NCI-H1105 treated with DMSO at 0.1 percent for 48 hours (cell line): Measurements from ENCODE around the gene VANGL1.

Experiments used
- DNase-seq: peaks from one replicate; lab custom pipeline; 2025; lab: John Stamatoyannopoulos, UW

The VANGL1 gene

DNA sequence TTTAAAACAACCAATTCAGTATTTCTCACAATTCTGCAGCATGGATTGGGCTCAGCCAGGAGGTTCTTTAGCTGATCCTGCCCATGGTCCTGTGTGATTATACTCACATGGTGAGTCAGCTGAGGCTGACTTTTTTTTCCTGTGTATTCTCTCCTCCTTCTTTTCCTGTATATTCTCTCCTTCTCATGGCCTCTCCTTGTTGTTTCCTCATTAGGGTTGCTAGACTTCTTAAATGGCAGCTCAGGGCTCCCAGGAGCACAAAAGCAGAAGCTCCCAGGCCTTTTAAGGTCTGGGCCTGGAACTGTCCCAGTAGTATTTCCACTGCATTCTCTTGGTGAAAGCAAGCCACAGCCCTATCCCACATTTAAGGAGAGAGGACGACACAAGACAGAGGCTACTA lies 26.8 kb downstream of the VANGL1 start:
- no peak for DNase-seq

DNA sequence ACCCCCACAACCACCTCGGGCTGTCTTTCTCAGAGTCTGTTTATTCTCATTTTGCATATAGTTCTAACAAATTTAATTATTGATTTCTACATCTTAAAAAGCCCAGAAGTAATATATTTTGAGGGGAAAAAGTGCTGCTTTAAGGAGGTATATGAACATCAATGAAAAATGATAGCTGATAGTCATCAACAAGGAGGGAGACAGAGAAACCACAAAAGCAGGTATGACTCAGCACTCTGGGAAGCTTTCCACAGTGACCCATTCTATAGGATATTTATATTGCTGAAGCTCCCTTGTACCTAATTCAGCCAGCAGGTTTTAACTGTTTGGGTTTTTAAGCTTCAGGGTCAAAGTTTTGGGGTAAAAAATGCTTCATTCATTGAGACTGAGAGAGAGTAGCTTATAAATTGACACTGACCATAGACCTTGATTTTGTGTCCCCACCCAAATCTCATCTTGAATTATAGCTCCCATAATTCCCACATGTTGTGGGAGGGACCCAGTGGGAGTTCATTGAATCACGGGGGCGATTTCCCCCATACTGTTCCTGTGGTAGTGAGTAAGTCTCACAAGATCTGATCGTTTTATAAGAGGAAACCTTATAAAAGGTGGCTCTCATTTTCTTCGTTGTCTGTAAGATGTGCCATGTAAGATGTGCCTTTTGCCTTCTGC lies 27.4 kb downstream of the VANGL1 start:
- DNase-seq = no peak

DNA sequence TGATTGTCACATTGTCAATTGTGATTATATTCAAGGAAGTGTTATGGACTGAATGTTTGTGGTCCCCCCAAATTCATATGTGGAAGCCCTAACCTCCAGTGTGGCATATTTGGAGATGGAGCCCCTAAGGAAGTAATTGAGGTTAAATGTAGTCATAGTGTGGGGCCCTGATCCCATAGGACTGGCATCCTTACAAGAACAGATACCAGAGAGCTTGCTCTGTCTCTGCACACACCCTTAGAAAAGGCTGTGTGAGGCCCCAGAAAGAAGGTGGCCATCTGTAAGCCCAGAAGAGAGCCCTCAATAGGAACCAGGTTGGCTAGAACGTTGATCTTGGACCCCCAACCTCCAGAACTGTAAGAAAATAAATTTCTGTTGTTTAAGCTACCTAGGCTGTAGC lies 28.1 kb downstream of the VANGL1 start:
- DNase-seq = no peak

DNA sequence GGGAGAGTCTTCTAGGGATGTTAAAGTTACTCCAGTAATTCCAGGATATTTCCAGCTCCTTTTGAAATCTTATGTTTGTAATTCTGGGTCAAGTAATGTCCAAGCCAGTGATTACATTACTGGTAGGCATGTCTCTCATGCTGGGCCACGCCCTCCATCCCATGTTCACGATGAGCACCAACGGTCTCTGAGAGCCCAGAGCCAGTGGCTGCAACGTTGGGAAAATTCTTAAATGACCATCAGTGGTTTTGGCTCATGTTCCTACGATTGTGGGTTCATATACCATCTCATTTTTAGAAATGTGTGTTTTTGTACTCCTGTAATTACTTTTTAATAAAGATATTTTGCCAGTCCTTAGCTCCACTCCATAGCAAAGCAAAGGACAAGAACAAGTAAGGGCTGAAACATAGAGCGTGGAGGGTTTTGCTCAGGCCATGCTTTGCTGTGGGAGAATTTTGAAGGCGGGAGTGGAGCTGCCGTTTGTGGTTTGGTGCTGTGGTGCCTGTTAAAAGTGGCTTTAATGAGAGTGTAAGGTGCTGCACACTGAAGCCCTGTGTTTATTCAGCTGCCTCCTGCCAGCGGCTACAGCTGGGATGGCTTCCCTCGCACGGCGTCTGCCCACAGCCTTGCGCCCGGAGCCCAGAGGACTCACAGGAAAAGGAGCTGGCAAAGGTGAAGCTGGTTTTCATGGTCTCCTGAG lies 28.9 kb downstream of the VANGL1 start:
- peak; percentile 92 for DNase-seq

DNA sequence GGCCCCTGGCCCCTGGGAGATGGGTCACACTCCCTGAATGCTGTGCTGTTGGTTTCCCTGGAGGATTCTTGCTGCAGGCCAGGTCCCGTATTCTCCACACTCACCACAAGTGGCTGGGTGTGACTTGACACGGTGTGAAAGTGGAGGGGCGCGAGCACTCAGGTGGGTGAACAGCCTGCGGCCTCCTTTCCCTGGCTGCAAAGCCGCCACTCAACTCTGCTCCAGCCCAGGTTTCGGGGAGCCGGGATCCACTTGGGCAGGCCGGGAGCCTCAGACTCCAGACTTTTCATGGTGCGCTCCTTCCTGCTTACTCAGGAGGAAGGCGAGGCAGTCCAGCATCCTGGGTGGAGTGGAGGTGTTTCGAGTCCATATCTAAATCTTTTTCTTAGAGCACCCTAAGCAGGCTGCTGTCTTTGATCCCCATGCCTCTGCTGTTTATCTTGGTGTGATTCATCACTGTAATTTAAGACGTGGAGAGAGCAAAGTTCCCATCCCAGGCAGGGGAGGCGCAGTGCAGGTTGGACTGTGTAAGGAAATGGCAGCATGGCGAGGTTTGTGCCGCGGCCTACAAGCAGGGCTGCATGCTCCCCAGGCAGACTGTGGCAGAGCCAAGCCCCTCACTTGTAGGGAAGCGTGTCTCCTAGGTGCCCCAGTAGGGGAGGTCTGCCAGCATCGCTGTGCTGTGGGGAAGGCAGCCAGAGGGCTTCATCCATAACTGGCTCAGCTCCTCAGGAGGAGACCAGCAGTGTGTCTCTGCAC lies 29.6 kb downstream of the VANGL1 start:
- DNase-seq = no peak

DNA sequence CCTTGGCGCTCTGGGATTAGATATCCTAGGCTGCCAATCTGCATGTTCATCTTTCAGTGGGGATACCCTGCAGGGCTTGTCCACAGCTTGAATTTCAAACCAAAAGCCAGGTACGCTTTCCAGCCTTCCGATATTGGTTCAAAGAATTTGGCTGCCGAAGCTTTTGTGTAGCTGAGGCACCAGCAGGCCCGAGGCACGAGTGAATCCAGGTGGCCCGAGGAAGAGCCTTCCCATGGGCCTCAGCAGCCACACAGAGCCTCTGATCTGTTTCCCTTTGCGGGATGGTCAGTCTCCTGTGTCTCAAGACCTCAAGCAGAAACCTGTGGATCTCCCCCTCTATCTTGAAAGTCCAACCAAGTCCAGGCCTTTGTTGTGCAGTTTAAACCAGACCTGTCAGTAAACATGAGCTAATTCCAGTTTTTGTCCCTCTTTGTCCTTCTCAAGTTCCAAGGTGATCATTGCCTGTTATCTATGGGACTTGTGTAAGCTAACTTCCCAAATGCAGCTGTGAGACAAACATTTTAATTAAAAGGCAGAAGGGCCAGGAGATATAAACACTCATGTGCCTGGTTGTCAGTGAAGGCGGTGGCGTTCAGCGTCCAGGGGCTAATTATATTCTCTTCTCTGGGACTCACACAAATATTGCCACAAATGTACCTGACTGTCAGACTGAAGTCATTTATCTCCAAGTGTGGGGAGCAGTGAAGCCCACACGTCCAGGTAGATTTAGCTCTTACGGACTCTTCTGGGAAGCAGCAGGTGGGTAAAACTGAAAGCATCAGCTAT lies 30.6 kb downstream of the VANGL1 start:
- no peak for DNase-seq

DNA sequence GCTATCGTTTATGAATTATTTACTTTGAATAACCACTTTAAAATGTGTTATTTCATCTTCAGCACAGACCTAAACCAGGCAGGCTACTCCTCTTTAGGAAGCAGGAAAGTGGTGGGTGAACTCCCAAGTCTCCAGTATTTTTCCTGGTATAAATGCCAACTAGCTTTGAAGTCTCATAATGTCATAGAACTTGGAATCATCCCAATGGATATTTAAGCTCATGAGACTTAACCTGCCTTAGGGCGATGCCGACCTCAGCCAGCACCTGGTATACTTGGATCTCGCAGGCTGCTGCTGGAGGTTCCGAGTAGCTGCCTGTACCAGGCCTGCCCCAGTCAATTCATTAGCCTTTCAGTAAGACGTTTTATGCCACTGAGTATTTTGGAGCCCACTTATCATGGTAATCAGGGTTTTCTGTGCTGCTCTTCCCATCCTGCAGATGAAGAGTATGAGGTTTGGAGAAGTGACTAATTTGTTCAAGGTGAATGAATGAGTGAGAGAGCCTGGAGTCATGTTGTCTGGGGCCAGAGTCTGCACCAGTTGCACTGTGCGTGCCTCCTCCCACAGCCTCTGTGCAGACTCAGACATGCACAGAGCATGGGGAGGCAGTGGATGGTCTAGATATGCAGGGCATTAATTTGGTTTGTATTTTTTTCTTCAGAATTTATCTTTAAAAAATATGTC lies 34.9 kb downstream of the VANGL1 start:
- peak; percentile 37 for DNase-seq

DNA sequence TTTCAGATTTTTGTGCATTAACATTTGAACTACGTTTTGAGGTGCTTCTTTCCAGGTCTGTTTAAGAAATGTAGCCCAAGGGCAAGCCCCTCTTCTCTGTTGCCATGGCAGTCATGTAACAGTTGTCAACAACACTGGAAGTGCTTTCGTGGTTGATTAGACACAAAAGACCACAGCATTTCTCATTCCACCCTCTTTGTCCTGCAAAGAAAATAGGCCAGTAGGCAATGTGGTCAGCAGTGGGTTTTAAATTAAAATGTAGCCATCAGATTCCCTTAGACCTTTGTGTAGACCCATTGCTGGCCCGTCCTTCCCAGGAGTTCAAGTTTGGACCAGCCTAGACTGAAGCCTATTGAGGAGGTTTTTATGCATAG lies 35.4 kb downstream of the VANGL1 start:
- peak; percentile 36 for DNase-seq

DNA sequence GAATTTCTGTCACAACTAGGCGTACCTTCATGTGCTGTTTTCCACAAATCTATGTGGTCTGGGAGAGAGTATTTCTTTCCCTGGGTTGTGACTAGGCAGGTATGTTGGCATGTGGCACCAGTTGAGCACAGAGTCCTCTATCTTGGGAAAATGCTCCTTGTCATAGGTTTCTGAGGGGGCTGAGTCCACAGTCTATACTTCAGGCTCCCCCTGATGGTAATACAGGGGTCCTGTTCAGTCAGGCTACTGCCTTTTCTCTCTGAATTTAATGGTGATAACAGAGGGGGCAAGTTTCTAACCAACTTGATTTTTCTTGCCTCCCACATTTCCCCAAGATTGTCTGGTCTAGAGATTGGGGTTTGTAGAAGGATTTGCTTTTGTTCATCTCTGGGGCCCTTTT lies 35.8 kb downstream of the VANGL1 start:
- no peak for DNase-seq

DNA sequence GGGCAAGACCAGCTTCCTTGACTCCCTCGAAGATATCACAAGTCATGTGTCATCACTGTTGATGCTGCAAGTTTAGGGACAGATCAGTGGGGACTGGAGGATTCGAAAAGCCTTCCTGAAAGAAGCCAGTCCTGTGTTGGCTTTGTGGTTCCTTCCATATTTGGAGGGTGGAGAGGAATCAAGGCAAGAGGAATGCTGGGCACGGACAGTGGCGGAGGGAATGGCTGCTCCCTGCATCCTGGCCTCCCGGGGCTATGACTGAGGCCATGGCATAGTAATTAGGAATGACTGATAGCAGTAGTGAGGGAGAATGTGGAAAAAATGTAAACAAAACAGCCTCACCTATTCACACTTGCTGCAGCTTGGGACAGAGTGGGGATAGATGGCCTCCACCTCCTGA lies 36.4 kb downstream of the VANGL1 start:
- DNase-seq = no peak

DNA sequence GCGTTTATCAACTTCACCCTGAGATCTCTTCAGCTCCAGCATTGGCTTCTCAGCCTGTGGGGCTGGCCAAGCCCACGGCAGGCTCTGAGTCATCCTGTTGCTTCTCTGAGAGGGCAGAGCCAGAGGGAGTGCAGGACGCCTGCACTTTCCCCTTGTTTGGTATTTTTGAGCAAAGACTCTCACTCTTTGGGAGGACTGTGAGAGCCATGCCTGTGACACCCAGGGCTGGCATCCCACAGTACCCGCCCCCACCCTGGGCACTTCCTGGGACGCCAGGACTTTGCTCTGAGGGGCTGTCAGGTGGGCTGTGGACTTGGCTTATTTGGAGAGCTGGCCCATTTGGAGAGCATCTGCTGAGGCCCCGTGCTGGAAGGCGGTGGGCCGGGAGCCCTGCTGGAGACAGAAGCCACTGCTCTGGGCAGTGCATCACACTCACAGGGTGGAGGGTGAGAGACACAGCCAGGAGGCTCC lies 37.4 kb downstream of the VANGL1 start:
- DNase-seq = no peak

DNA sequence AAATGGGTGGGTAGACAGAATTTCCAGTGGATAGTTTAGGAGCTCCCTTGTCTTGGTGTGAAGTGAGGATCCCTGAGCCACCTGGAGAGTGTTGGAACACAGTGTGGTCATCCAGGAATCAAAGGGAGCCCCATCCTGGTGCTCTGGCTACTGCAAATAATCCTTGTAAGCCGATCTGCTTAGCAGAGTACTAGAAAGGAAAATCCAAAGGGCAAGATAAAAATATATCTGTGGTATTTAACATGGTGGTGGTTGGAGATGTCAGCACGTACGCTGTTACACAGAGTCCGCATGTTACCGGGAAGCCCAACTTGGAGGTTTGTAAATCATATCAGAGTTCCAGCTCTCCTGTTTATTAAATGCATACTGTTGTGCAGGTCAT lies 39.0 kb downstream of the VANGL1 start:
- DNase-seq = no peak

DNA sequence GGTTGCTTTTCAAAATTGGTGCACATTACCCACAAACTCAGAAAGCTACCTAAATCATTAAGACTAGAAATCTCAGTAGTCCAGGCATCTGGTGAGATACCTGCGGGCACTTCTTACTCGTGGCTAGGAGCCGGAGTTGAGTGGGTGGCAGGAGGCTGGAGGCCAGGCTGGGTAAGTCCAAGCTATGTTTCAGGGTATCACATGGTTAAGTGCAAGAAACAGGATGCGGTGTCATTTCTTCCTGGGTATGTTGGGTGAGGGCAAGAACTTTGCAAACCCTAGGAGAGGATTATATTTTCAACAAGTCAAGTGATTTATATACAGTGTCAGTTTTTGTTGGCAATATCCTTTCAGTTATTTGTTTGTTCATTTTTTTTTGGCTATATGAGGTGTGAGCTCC lies 41.0 kb downstream of the VANGL1 start:
- DNase-seq = no peak

DNA sequence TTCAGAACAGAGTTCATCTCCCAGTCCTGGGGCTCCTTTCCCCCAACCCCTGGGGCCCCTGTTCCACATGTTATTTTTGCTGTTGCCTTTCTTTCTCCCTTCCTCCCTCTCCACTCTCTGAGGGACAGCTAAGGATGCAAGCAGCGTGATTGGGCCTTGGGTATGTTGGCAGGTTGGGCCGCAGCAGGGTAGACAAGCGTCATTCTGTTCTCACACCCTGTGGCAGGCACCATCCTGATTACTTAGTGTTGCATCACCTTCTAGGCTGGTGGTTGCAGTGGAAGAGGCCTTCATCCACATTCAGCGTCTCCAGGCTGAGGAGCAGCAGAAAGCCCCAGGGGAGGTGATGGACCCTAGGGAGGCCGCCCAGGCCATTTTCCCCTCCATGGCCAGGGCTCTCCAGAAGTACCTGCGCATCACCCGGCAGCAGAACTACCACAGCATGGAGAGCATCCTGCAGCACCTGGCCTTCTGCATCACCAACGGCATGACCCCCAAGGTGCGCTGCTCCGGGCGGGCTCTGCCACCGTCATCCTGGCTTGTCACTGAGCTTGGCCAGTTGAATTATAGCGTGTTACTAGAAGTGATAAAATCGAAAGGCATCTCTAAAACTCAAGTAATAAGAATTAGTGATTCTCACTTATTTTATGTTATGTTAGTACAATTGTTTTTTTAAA lies 43.4 kb downstream of the VANGL1 start:
- DNase-seq = no peak

DNA sequence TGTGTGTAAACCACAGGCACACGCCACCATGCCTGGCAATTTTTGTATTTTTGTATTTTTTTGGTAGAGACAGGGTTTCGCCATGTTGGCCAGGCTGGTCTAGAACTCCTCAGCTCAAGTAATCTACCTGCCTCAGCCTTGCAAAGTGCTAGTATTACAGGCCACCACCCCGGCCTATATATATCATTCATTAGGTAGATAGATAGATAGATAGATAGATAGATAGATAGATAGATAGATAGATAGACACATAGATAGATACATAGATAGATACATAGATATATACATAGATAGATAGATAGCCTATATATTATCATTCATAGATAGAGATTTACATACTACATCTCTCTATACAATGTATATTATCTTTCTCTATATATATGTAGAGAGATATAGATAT lies 46.0 kb downstream of the VANGL1 start:
- no peak for DNase-seq

DNA sequence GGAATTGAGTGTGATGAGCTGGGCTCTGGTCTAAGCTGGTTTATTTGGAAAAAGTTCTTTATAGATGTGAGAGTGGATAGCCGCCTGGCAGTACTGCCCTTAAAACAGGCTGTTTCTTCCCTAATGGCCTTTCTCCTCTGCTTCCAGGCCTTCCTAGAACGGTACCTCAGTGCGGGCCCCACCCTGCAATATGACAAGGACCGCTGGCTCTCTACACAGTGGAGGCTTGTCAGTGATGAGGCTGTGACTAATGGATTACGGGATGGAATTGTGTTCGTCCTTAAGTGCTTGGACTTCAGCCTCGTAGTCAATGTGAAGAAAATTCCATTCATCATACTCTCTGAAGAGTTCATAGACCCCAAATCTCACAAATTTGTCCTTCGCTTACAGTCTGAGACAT lies 49.2 kb downstream of the VANGL1 start:
- no peak for DNase-seq

DNA sequence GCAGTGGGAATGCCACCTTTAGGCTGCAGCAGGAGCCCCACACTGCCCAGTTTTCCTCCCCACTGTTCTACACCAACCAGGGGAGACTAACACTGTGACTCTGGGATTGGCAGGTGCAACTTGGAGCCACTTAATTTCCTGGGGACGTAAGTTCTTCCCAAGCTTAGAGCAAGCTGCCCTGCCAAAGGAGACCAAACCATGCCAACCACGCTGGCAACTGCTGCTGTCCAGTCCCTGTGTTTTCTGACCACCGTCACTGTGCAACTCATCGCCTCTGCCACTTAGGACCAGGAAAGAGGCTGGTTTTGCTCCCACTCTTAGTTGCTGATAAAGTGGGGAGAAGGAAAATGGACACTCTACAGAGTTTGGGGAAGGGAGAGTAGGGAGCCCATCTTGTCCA lies 50.5 kb downstream of the VANGL1 start:
- no peak for DNase-seq

DNA sequence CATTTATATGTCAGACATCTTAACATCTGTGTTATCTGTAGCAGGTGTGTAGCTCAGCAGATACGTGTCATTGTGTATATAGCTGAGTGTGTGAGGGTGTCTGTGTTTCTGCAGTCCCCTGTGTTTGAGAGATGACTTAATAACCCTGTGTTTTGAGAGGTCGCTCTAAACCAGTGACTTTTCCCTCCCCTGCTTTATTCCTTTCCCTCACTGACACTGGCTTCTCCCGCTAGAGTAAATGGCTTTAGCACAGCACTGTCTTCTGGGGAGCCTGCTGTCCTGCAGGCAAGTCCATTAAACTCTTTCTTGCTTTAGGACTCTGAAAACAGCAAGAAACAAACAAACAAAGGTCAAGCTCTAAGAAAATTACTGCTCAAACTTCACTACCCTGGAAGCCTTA lies 53.0 kb downstream of the VANGL1 start:
- no peak for DNase-seq

DNA sequence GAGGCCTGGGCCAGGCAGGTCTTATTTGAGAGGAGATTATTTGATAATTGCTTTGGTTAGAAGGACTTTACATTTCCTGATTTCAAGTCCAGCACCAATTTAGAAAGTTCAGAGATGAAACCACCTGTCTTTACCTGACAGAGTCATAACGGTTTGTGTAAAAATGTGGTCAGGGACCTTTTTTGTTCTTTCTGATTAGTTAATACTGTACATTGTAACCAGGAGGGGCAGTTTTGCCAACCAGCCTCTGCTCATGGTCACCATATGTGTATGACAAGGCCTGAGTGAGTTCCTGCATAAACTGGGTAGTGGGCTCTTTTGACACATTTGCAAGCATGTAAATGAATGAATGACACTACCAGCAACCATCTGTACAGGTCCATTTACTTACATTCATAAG lies 55.8 kb downstream of the VANGL1 start:
- no peak for DNase-seq

DNA sequence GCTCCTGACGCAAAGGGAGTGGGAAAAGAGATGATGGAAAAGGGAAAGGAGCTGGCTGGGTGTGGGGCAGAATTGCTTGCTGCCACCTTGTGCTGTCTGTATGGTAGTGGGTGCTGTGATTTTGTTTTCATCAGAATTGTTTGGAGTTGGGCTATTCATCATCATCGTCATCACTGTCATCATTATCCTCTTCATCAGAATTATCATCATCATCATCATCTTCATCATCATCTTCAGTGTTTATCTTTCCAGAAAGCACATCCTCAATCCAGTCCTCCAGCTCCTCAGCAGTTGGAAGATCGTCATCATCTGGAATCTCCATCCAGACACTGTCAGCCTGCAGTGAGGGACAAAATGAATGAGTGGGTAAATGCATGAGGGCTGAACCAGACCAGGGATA lies 59.3 kb downstream of the VANGL1 start:
- DNase-seq = no peak

DNA sequence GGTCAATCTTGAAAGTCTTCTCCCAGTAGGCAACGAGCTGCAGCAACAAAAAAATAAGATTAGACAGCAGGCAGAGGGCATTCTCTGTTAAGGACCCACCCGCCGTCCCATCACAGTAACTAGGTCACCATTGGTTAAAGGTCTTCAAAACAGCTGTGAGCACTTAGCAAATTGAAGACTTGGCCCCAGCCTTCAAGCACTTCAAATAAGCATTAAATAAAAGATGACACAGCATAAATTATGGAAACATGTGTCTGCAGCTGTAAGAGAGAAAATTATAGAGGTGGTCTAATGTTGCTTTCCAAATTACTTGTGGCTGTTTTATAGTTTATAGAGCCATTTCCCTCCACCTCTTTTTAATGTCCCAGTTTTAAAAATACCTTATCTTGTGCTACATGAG lies 61.2 kb downstream of the VANGL1 start:
- DNase-seq = peak; percentile 25
